Activated T-cell treated with anti-CD3 and anti-CD28 coated beads, Interleukin-2, amount 50 U/mL, for 48 hours (primary cell): ENCODE data around the gene PTPN3.

Experiments
- DNase-seq, 2 experiments: peaks; one replicate each; pipeline ENCODE4 v3.0.0-alpha.2; 2020

Gene PTPN3

GRCh38 chr9:109421026-109421970 is 76.8 kb downstream of the PTPN3 start:
- DNase-seq = no peak

GRCh38 chr9:109419531-109419930 is 78.6 kb downstream of the PTPN3 start:
- no peak for DNase-seq

GRCh38 chr9:109418827-109419226 is 79.3 kb downstream of the PTPN3 start:
- peak in 1 of 2 experiments; percentile 29 for DNase-seq

- DNase-seq = no peak
These were observed 80.2 kb downstream of the PTPN3 start for GRCh38 chr9:109417585-109418544.

GRCh38 chr9:109417054-109417453 is 81.1 kb downstream of the PTPN3 start:
- no peak for DNase-seq

- DNase-seq = no peak
These were observed 81.9 kb downstream of the PTPN3 start for GRCh38 chr9:109416135-109416706.

- DNase-seq = no peak
These were observed 83.9 kb downstream of the PTPN3 start for GRCh38 chr9:109414125-109414785.

GRCh38 chr9:109411798-109412352 is 86.2 kb downstream of the PTPN3 start:
- peak; percentile 39 to 49 for DNase-seq

GRCh38 chr9:109411069-109411761 is 86.9 kb downstream of the PTPN3 start:
- peak; percentile 30 to 46 for DNase-seq

GRCh38 chr9:109409773-109410397 is 88.2 kb downstream of the PTPN3 start:
- peak; percentile 33 to 56 for DNase-seq

GRCh38 chr9:109408759-109409462 is 89.2 kb downstream of the PTPN3 start:
- no peak for DNase-seq

- DNase-seq = no peak
These were observed 94.3 kb downstream of the PTPN3 start for GRCh38 chr9:109403766-109404320.

- DNase-seq = no peak
These were observed 95.0 kb downstream of the PTPN3 start for GRCh38 chr9:109403116-109403515.

GRCh38 chr9:109401990-109402318 is 96.2 kb downstream of the PTPN3 start:
- DNase-seq = no peak

GRCh38 chr9:109401169-109401989 is 96.7 kb downstream of the PTPN3 start:
- peak; percentile 54 to 58 for DNase-seq

- DNase-seq = no peak
These were observed 98.8 kb downstream of the PTPN3 start for GRCh38 chr9:109399258-109399767.

- no peak for DNase-seq
These were observed 106.9 kb downstream of the PTPN3 start for GRCh38 chr9:109391176-109391575.

GRCh38 chr9:109387856-109388255 is 110.3 kb downstream of the PTPN3 start:
- DNase-seq = no peak

- DNase-seq = no peak
These were observed 110.9 kb downstream of the PTPN3 start for GRCh38 chr9:109387206-109387605.
